K562 (cell line): ENCODE measurements around the gene ZNHIT2. TPM values are rescaled to one million over a fixed set of nuclear protein-coding genes. Genes with fewer than 3 reads are reported as not detected.

Source experiments
- ATAC-seq: fragments of 200-7000 bp; cut with Tn5 transposase; 3 replicates; pipeline ENCODE4 v1.9.1; 2020; ENCODE audit warnings: moderate library complexity
- BruUV-seq: library from RNA; stranded (reverse); fragments of 400-500 nt; replicated peaks from 2 replicates; lab custom pipeline; 2021; lab: Mats Ljungman, UMichigan
- CTCF ChIA-PET: fragments of 300-600 bp; formaldehyde crosslinking; extraction: SDS; loops from one replicate; lab custom pipeline; 2021; ENCODE audit warnings: low intra/inter-chr PET ratio; lab: Yijun Ruan, JAX
- POLR2A ChIA-PET: fragments of 300-600, 350-650 bp; sonication (Branson Sonifier 250); formaldehyde crosslinking; extraction: SDS; loops from one replicate; lab custom pipeline; 2021; ENCODE audit warnings: antibody characterized with exemption, inconsistent platforms; lab: Yijun Ruan, JAX
- DNase-seq, 4 experiments: peaks; one replicate each; pipeline versions ENCODE4 v3.0.0 to v3.0.0-alpha.2; 2011 to 2018; ENCODE audit warnings: low spot score in 3 of 4, mixed read lengths in 3 of 4; ENCODE audit errors: extremely low read depth in 1 of 4
- FAIRE-seq: peaks from 2 replicates; lab custom pipeline; 2011; peaks lifted over from hg19 to GRCh38; lab: Jason Lieb, UNC
- H2AFZ ChIP-seq: 2 replicates; pipeline ENCODE4 v1.6.0; 2011; ENCODE audit warnings: low read depth, low read length, control low read depth, inconsistent platforms
- H3K27ac ChIP-seq: fragments of 200-600 bp; 3 replicates; pipeline ENCODE4 v1.8.0; 2011; ENCODE audit warnings: low read depth, mild to moderate bottlenecking, control low read depth, inconsistent platforms, low read length, moderate library complexity, mixed read lengths; ENCODE audit errors: extremely low read depth
- H3K27me3 ChIP-seq, 2 experiments: fragments of 300-600 bp in 1 of 2; 2 replicates in 1 of 2; 3 replicates in 1 of 2; pipeline versions ENCODE4 v1.6.0 to v1.8.0; 2011; ENCODE audit warnings: inconsistent platforms in 2 of 2, low read length in 2 of 2, mild to moderate bottlenecking in 1 of 2, mixed read lengths in 1 of 2, moderate library complexity in 1 of 2; ENCODE audit not compliant: control insufficient read depth in 2 of 2, insufficient read depth in 2 of 2
- H3K36me3 ChIP-seq: fragments of 300-600 bp; 3 replicates; pipeline ENCODE4 v1.8.0; 2011; ENCODE audit warnings: mild to moderate bottlenecking, low read length, inconsistent platforms; ENCODE audit not compliant: control insufficient read depth, insufficient read depth
- H3K4me1 ChIP-seq, 2 experiments: fragments of 200-600 bp in 1 of 2; replicated peaks in 1 of 2; 2 replicates in 1 of 2; 3 replicates in 1 of 2; pipeline versions ENCODE4 v1.5.1 to v1.8.0; 2011; ENCODE audit warnings: inconsistent platforms in 2 of 2, low read length in 2 of 2, mild to moderate bottlenecking in 1 of 2, mixed read lengths in 1 of 2, moderate library complexity in 1 of 2; ENCODE audit not compliant: control insufficient read depth in 2 of 2, insufficient read depth in 2 of 2
- H3K4me2 ChIP-seq: 2 replicates; pipeline ENCODE4 v1.6.1; 2011; ENCODE audit warnings: low read length, control low read depth, inconsistent platforms, mixed read lengths; ENCODE audit not compliant: insufficient read depth
- H3K4me3 ChIP-seq: fragments of 200-600 bp; sonication (generic), shearing (Covaris generic); 2 replicates; pipeline ENCODE4 v1.5.1; 2016; ENCODE audit warnings: control low read depth, inconsistent platforms
- H3K79me2 ChIP-seq: fragments of 200-600 bp; 3 replicates; pipeline ENCODE4 v1.8.0; 2011; ENCODE audit warnings: low read length, inconsistent platforms; ENCODE audit not compliant: control insufficient read depth, insufficient read depth
- H3K9ac ChIP-seq, 2 experiments: 2 replicates each; pipeline versions ENCODE4 v1.6.0 to v1.6.1; 2011; ENCODE audit warnings: low read depth in 2 of 2, low read length in 2 of 2, control low read depth in 1 of 2, inconsistent platforms in 1 of 2, mild to moderate bottlenecking in 1 of 2, mixed read lengths in 1 of 2; ENCODE audit not compliant: insufficient read depth in 1 of 2
- H3K9me1 ChIP-seq: one replicate; pipeline ENCODE4 v1.6.0; 2011; ENCODE audit warnings: inconsistent platforms, mild to moderate bottlenecking, low read length, moderate library complexity; ENCODE audit not compliant: control insufficient read depth, insufficient read depth
- H3K9me3 ChIP-seq: replicated peaks from 2 replicates; pipeline ENCODE4 v1.5.1; 2011; ENCODE audit warnings: low read depth, low read length, inconsistent platforms; ENCODE audit not compliant: control insufficient read depth, insufficient read depth
- H4K20me1 ChIP-seq: replicated peaks from 2 replicates; pipeline ENCODE4 v1.6.1; 2011; ENCODE audit warnings: low read length, inconsistent platforms, mixed read lengths; ENCODE audit not compliant: control insufficient read depth, insufficient read depth
- ELK3 ChIP-seq: fragments of 450-650 bp; formaldehyde crosslinking; IDR thresholded peaks from 2 replicates; pipeline ENCODE4 v1.4.0; 2020; ENCODE audit warnings: mild to moderate bottlenecking
- PATZ1 ChIP-seq: fragments of 250-450 bp; sonication (Bioruptor Pico); IDR thresholded peaks from 2 replicates; pipeline ENCODE4 v1.5.0; 2020; ENCODE audit warnings: mild to moderate bottlenecking, borderline replicate concordance
- RREB1 ChIP-seq: fragments of 250-450 bp; sonication (Bioruptor Pico); IDR thresholded peaks from 2 replicates; pipeline ENCODE4 v1.4.0; 2020
- SETDB1 ChIP-seq: IDR thresholded peaks from one replicate; pipeline ENCODE4 v1.6.1; 2012; ENCODE audit warnings: low read length, control low read depth, inconsistent platforms
- THRB ChIP-seq: fragments of 450-650 bp; formaldehyde crosslinking; conservative IDR thresholded peaks from 2 replicates; pipeline ENCODE4 v1.4.0; 2022; ENCODE audit warnings: mild to moderate bottlenecking, missing genetic modification characterization
- ZBED1 ChIP-seq: IDR thresholded peaks from 2 replicates; pipeline ENCODE4 v1.6.1; 2014
- ZBTB33 ChIP-seq: sonication (generic); formaldehyde crosslinking; IDR thresholded peaks from 2 replicates; pipeline ENCODE4 v1.8.1; 2023; ENCODE audit warnings: mild to moderate bottlenecking, missing genetic modification reagents
- WGBS: fragments of 100-300 bp; shearing (Covaris generic); methylation state at CpG from one replicate; pipeline ENCODE4 v1.1.6; 2016; ENCODE audit warnings: low coverage, mixed read lengths; ENCODE audit not compliant: insufficient coverage; ENCODE audit errors: missing lambda C conversion rate; 5-methylcytosine and 5-hydroxymethylcytosine counted together
- in situ Hi-C: fragments of 300-500 bp; cut with MboI; formaldehyde crosslinking; loops from 4 replicates; pipeline ENCODE4 v1.15.0; 2018; ENCODE audit warnings: inconsistent platforms, mixed read lengths
- intact Hi-C: fragments of 100-400 bp; cut with micrococcal nuclease; formaldehyde crosslinking; loops from 2 replicates; pipeline ENCODE4 v1.14.2; 2022
- polyA plus RNA-seq, 8 experiments: library from polyadenylated mRNA; depleted of rRNA in 4 of 8; stranded (reverse) in 5 of 8; unstranded in 3 of 8; fragments of >200 nt; fragmentation: Nextera tagmentation in 2 of 8; fragmentation: Illumina TruSeq in 1 of 8; extraction: Ambion mirVana in 2 of 8; extraction: Trizol in 1 of 8; gene quantifications; 2 replicates each; pipeline versions ENCODE4 v1.2.1 to v1.2.3, GENCODE V29; 2011 to 2014; ENCODE audit warnings: inconsistent platforms in 1 of 8, missing spikeins in 1 of 8
- total RNA-seq, 7 experiments: library from RNA; depleted of rRNA in 6 of 7; stranded (reverse); fragments of >200 nt in 6 of 7; fragmentation: Illumina TruSeq in 2 of 7; extraction: Trizol in 2 of 7; gene quantifications; 2 replicates each; pipeline versions ENCODE4 v1.2.1 to v1.2.3, GENCODE V29; 2011 to 2021; ENCODE audit warnings: low replicate concordance in 1 of 7

ZNHIT2 gene
- total and polyA plus RNA-seq, 9 of the 15 experiments (the other 6 are each of a cell fraction or from before 2014, with no cell fraction given) = 0.08 to 39.0 (median 2.5) TPM

- FAIRE-seq = no peak
- ChIA-PET POLR2A (interaction anchor here (2.1 to 5.4 kb wide), 2 partner anchors 9 to 14 kb away, joined by 5 to 39 read pairs; partner anchors contain the start of gene SPDYC), CTCF (no interaction called here)
- Histone ChIP-seq H3K27ac (no peak overlapping the region), H3K79me2 (no peaks in the 10 kb centered on the region), H3K4me3 (no peak overlapping the region), H3K9me3 (no peaks in the 10 kb centered on the region), H3K27me3 (no peaks in the 10 kb centered on the region), H4K20me1 (no peaks in the 10 kb centered on the region), H3K36me3 (no peaks in the 10 kb centered on the region), H3K9ac (no peak overlapping the region), H3K4me2 (no peak overlapping the region), H3K9me1 (no peaks in the 10 kb centered on the region), H3K4me1 (peaks cover 8 to 11% of the 10 kb centered on the region in 2 experiments), H2AFZ (no peak overlapping the region)
- no TSS peak for BruUV-seq
- in situ Hi-C loops (no loop called here), intact Hi-C loops (no loop called here)
- 96% methylated on average over 3 of the region's 3 CpGs for WGBS
- no peak for ATAC-seq
- DNase-seq = no peak
- TF ChIP-seq ZBED1 (no peak), RREB1 (CRISPR knock-in tag) (no peak), SETDB1 (no peak), ELK3 (no peak), ZBTB33 (no peak), PATZ1 (CRISPR knock-in tag) (no peak), THRB (no peak)
These were observed 38.8 kb upstream of the ZNHIT2 start for GRCh38 chr11:65156256-65156655.
